ENCODE results near the gene CCDC40.

Gene CCDC40

DNA sequence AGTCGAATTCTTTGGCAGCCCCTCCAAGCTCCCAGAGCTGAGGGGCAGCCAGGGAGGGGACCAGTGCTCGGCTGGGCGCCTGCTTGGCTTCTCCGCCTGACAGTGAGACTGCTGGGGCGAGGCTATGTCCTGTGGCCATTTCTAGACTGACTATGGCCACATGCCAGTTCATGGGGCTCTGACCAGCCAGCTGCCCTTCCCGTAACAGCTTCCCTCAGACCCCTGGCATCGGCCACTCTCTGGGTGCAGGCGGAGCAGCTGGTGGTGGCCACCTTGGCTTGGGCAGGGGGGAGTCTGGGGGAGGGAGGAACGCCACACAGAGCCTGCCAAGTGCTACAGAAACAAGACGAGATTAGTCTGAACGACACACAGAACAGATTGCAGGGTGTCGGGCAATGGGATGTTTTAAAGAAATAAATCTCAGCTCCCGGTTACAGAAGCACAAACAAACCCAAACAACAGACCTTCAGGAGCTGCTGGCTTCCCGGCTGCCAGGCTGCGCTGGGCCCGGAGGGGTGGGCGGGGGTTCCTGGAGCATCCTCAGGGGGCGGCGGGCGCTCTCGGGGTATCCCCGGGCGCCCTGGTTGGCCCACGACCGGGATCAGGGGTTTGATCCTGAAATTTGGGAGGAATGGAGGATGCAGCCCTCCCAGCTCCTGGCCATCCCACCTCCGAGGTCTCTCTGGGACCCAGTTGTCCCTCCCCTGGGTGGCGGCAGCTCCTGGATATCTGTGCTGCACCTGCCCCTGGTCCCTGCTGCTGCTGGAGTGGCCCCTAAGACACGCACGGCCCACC, 35.3 kb upstream of the CCDC40 start:
- H3K4me3 ChIP-seq (ENCODE audit: low read depth, low read length), result no peak overlapping the region
- no peak overlapping the region for H2AFZ ChIP-seq
- no peaks in the 10 kb centered on the region for H3K27me3 ChIP-seq (ENCODE audit: control insufficient read depth, insufficient read depth, low read length)
- H3K4me2 ChIP-seq (ENCODE audit: low read length), result no peak overlapping the region
- TF ChIP-seq, protein P1, sequence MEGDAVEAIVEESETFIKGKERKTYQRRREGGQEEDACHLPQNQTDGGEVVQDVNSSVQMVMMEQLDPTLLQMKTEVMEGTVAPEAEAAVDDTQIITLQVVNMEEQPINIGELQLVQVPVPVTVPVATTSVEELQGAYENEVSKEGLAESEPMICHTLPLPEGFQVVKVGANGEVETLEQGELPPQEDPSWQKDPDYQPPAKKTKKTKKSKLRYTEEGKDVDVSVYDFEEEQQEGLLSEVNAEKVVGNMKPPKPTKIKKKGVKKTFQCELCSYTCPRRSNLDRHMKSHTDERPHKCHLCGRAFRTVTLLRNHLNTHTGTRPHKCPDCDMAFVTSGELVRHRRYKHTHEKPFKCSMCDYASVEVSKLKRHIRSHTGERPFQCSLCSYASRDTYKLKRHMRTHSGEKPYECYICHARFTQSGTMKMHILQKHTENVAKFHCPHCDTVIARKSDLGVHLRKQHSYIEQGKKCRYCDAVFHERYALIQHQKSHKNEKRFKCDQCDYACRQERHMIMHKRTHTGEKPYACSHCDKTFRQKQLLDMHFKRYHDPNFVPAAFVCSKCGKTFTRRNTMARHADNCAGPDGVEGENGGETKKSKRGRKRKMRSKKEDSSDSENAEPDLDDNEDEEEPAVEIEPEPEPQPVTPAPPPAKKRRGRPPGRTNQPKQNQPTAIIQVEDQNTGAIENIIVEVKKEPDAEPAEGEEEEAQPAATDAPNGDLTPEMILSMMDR (IDR thresholded peaks at IDR 0.05), result no peak
- no peak overlapping the region for H3K27ac ChIP-seq
- no peaks in the 10 kb centered on the region for H3K4me1 ChIP-seq
- H3K36me3 ChIP-seq (ENCODE audit: control insufficient read depth, insufficient read depth, low read length), result no peaks in the 10 kb centered on the region
- H3K79me2 ChIP-seq, result peaks cover 16% of the 10 kb centered on the region
- H3K9ac ChIP-seq, result no peak overlapping the region
- no peaks in the 10 kb centered on the region for H3K9me3 ChIP-seq (ENCODE audit: control insufficient read depth, low read length)

DNA sequence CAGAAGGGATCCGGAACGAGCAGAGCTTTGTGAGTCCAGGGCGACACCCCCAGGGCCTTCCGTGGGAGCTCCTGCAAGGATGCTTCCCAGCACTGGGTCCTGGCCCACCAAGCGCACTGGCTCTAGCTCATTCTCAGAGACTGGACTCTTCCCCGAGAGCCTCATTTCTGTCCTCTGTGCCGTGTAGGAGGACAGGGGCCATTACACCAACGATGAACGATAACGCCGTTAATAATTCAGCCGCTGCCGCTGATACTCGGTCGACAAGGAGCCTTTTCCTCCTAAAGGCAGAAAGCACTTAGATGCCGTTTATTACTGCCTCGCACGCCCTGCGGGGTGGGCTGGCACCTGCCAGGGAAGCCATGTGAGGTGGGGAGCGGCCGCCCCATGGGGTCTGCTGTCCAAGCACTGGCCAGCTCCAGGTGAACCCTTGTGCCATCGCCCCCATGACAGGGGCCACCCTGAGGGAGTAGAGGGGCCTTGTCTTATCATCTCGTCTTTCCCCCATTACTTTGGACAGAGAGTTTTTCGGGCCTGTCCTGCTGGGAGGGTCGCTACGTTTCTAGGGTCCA, 34.3 kb upstream of the CCDC40 start:
- Histone ChIP-seq H3K4me3 (ENCODE audit: low read depth, low read length) (no peak overlapping the region), H3K9me3 (ENCODE audit: control insufficient read depth, low read length) (no peaks in the 10 kb centered on the region), H3K4me2 (ENCODE audit: low read length) (no peak overlapping the region), H2AFZ (no peak overlapping the region), H3K4me1 (no peaks in the 10 kb centered on the region), H3K36me3 (ENCODE audit: control insufficient read depth, insufficient read depth, low read length) (no peaks in the 10 kb centered on the region), H3K79me2 (peaks cover 16% of the 10 kb centered on the region), H3K27me3 (ENCODE audit: control insufficient read depth, insufficient read depth, low read length) (no peaks in the 10 kb centered on the region), H3K9ac (no peak overlapping the region), H3K27ac (no peak overlapping the region)
- TF ChIP-seq, protein P1 (IDR thresholded peaks at IDR 0.05), result no peak

DNA sequence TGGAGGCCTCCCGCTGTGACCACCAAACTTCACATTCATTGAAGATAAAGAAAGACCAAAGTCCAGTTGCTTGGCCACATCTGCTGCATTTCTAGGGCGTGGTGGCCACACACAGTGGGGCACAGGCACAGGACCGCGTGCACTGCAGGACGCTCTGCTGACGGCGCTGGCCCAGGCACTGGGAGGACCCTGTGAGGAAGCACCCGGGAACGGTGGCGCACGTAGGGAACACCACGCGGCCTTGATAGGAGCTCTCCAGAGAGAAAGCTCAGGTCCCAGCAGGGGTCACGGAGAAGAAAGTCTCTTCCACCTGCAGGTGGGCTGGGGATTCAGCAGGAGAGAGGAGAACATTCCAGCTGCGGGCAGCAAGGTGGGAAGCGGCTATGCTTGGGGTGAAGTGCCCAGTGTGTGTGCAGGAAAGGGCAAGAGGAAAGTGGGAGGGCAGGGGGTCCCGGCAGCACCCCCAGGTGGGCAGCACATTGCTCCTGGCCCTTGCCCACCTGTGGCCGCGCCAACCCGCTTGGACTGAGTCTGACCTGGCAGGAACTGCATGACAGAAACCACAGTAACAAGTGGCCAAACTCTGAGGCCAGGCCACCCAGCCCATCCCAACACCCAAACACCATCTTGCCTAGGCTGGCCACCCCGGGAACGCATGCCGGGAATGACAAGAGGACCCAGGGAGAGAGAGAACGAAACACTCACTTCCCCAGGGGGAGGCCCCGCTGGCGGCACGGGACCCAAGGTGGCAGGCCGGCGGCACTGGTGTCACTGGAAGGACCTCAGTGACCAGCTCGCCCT, 33.6 kb upstream of the CCDC40 start:
- H3K36me3 ChIP-seq (ENCODE audit: control insufficient read depth, insufficient read depth, low read length), result no peaks in the 10 kb centered on the region
- no peak overlapping the region for H3K4me2 ChIP-seq (ENCODE audit: low read length)
- H2AFZ ChIP-seq, result no peak overlapping the region
- H3K79me2 ChIP-seq, result peaks cover 16% of the 10 kb centered on the region
- no peak overlapping the region for H3K9ac ChIP-seq
- H3K27me3 ChIP-seq (ENCODE audit: control insufficient read depth, insufficient read depth, low read length), result no peaks in the 10 kb centered on the region
- H3K27ac ChIP-seq, result no peak overlapping the region
- no peak overlapping the region for H3K4me3 ChIP-seq (ENCODE audit: low read depth, low read length)
- TF ChIP-seq, protein P1 (IDR thresholded peaks at IDR 0.05), result no peak
- no peaks in the 10 kb centered on the region for H3K9me3 ChIP-seq (ENCODE audit: control insufficient read depth, low read length)
- no peaks in the 10 kb centered on the region for H3K4me1 ChIP-seq

DNA sequence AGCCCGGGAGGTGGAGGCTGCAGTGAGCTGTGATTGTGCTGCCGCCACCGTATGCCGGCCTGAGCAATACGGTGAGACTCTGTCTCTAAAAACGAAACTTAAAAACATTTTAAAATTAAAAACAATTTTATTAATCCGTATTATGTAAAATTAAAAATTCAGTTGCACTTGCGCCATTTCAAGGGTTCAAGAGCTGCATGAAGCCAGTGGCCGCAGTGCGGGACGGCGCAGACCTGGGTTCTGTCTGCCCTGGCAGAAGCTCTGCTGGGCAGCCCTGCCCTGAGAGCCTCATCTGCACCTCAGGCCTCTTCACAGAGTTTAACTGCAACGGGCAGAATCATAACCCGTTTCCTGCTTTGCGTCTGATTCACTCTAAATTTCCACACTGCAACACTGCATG, 32.5 kb upstream of the CCDC40 start:
- TF ChIP-seq, protein P1 (IDR thresholded peaks at IDR 0.05), result no peak
- no peaks in the 10 kb centered on the region for H3K27me3 ChIP-seq (ENCODE audit: control insufficient read depth, insufficient read depth, low read length)
- H3K36me3 ChIP-seq (ENCODE audit: control insufficient read depth, insufficient read depth, low read length), result no peaks in the 10 kb centered on the region
- no peak overlapping the region for H3K9ac ChIP-seq
- peaks cover 16% of the 10 kb centered on the region for H3K79me2 ChIP-seq
- H3K4me1 ChIP-seq, result peaks cover 5% of the 10 kb centered on the region
- H3K4me3 ChIP-seq (ENCODE audit: low read depth, low read length), result no peak overlapping the region
- H2AFZ ChIP-seq, result no peak overlapping the region
- H3K4me2 ChIP-seq (ENCODE audit: low read length), result no peak overlapping the region
- no peak overlapping the region for H3K27ac ChIP-seq
- no peaks in the 10 kb centered on the region for H3K9me3 ChIP-seq (ENCODE audit: control insufficient read depth, low read length)
